Mesenchymal stem cell (in vitro differentiated cells and primary cell): ENCODE measurements around the gene CR1L.

ENCODE experiments used
- DNase-seq: peaks from one replicate; pipeline ENCODE4 v3.0.0-alpha.2; 2013
- H2AFZ ChIP-seq: one replicate; pipeline ENCODE4 v1.6.1; 2013; ENCODE audit warnings: low read depth, mild to moderate bottlenecking, control low read depth, inconsistent platforms, low read length, moderate library complexity
- H2AK5ac ChIP-seq: 2 replicates; pipeline ENCODE4 v1.6.1; 2013; ENCODE audit warnings: low read length, moderate library complexity, mild to moderate bottlenecking, inconsistent platforms; ENCODE audit not compliant: severe bottlenecking
- H2BK120ac ChIP-seq: one replicate; pipeline ENCODE4 v1.6.1; 2013; ENCODE audit warnings: low read depth, mild to moderate bottlenecking, inconsistent platforms, low read length, moderate library complexity
- H2BK12ac ChIP-seq, 2 experiments: one replicate each; pipeline ENCODE4 v1.6.1; 2013; ENCODE audit warnings: inconsistent platforms in 2 of 2, low read length in 2 of 2, mild to moderate bottlenecking in 2 of 2, moderate library complexity in 2 of 2, control low read depth in 1 of 2
- H2BK15ac ChIP-seq: one replicate; pipeline ENCODE4 v1.6.1; 2013; ENCODE audit warnings: mild to moderate bottlenecking, low read depth, inconsistent platforms; ENCODE audit not compliant: poor library complexity, severe bottlenecking
- H2BK5ac ChIP-seq: 2 replicates; pipeline ENCODE4 v1.6.1; 2013; ENCODE audit warnings: low read depth, mild to moderate bottlenecking, low read length, control low read depth, inconsistent platforms; ENCODE audit not compliant: poor library complexity, severe bottlenecking
- H3K14ac ChIP-seq, 2 experiments: one replicate each; pipeline ENCODE4 v1.6.1; 2013; ENCODE audit warnings: inconsistent platforms in 2 of 2, low read length in 2 of 2, control low read depth in 1 of 2, mild to moderate bottlenecking in 1 of 2, moderate library complexity in 1 of 2
- H3K18ac ChIP-seq, 2 experiments: one replicate each; pipeline ENCODE4 v1.6.1; 2013; ENCODE audit warnings: inconsistent platforms in 2 of 2, low read length in 2 of 2, control low read depth in 1 of 2, low read depth in 1 of 2, mild to moderate bottlenecking in 1 of 2
- H3K23ac ChIP-seq, 2 experiments: one replicate each; pipeline ENCODE4 v1.6.1; 2013; ENCODE audit warnings: inconsistent platforms in 2 of 2, low read length in 2 of 2, mild to moderate bottlenecking in 2 of 2, moderate library complexity in 2 of 2, control low read depth in 1 of 2
- H3K27ac ChIP-seq: 2 replicates; pipeline ENCODE4 v1.5.1; 2013; ENCODE audit warnings: mild to moderate bottlenecking, moderate library complexity, low read length, control low read depth, inconsistent platforms; ENCODE audit not compliant: poor library complexity, severe bottlenecking
- H3K27me3 ChIP-seq, 2 experiments: 2 replicates each; pipeline versions ENCODE4 v1.6.1 to v1.7.0; 2013; ENCODE audit warnings: low read length in 2 of 2, mild to moderate bottlenecking in 2 of 2, moderate library complexity in 2 of 2, control low read depth in 1 of 2, inconsistent platforms in 1 of 2; ENCODE audit not compliant: control insufficient read depth in 1 of 2, insufficient read depth in 1 of 2
- H3K36me3 ChIP-seq, 2 experiments: 2 replicates each; pipeline versions ENCODE4 v1.6.1 to v1.7.0; 2013; ENCODE audit warnings: low read length in 2 of 2, control low read depth in 1 of 2, inconsistent platforms in 1 of 2, low read depth in 1 of 2, mild to moderate bottlenecking in 1 of 2; ENCODE audit not compliant: insufficient read depth in 2 of 2, control insufficient read depth in 1 of 2
- H3K4ac ChIP-seq, 2 experiments: one replicate each; pipeline ENCODE4 v1.6.1; 2013; ENCODE audit warnings: inconsistent platforms in 2 of 2, low read length in 2 of 2, mild to moderate bottlenecking in 2 of 2, moderate library complexity in 2 of 2, control low read depth in 1 of 2, low read depth in 1 of 2
- H3K4me1 ChIP-seq: 2 replicates; pipeline ENCODE4 v1.6.1; 2013; ENCODE audit warnings: low read depth, low read length, control low read depth; ENCODE audit not compliant: control insufficient read depth, insufficient read depth
- H3K4me2 ChIP-seq: 2 replicates; pipeline ENCODE4 v1.6.1; 2013; ENCODE audit warnings: low read length, mild to moderate bottlenecking, inconsistent platforms; ENCODE audit not compliant: poor library complexity, severe bottlenecking
- H3K4me3 ChIP-seq, 2 experiments: 2 replicates each; pipeline versions ENCODE4 v1.5.1 to v1.7.0; 2013; ENCODE audit warnings: low read length in 2 of 2, mild to moderate bottlenecking in 2 of 2, control low read depth in 1 of 2, low read depth in 1 of 2; ENCODE audit not compliant: insufficient read depth in 1 of 2
- H3K79me1 ChIP-seq: replicated peaks from 2 replicates; pipeline ENCODE4 v1.6.1; 2013; ENCODE audit warnings: mild to moderate bottlenecking, control low read depth, low read length, inconsistent platforms; ENCODE audit not compliant: poor library complexity, severe bottlenecking
- H3K9ac ChIP-seq: 2 replicates; pipeline ENCODE4 v1.7.0; 2013; ENCODE audit warnings: mild to moderate bottlenecking, low read length, moderate library complexity
- H3K9me3 ChIP-seq: 2 replicates; pipeline ENCODE4 v1.7.0; 2013; ENCODE audit warnings: mild to moderate bottlenecking, low read length; ENCODE audit not compliant: control insufficient read depth
- H4K8ac ChIP-seq: one replicate; pipeline ENCODE4 v1.6.1; 2013; ENCODE audit warnings: inconsistent platforms, mild to moderate bottlenecking, low read length, moderate library complexity
- H4K91ac ChIP-seq: one replicate; pipeline ENCODE4 v1.6.1; 2013; ENCODE audit warnings: mild to moderate bottlenecking, low read length, inconsistent platforms
- WGBS: methylation state at CpG from one replicate; pipeline ENCODE4 v1.1.7; 2013; ENCODE audit warnings: mixed read lengths; 5-methylcytosine and 5-hydroxymethylcytosine counted together

The CR1L gene

DNA sequence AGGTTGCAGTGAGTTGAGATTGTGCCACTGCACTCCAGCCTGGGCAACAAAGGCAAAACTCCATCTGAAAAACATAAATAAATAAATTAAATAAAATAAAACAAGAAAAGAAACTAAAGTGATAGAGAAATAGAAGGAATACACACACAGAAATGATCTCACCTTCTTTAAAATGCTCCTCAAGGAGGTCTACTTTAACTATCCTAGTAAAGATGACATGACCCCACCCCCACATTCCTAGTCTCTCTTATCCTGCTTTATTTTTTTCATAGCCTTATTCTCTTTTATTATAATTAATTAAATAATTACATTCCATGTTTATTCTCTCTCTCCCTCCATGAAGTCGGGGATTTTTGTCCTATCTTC, 18.0 kb upstream of the CR1L start:
- no peak overlapping the region for H3K27ac ChIP-seq
- no peaks in the 10 kb centered on the region for H3K79me1 ChIP-seq
- H4K8ac ChIP-seq = no peak overlapping the region
- no peak for DNase-seq
- no peak overlapping the region for H4K91ac ChIP-seq
- no peak overlapping the region for H3K9ac ChIP-seq
- H3K4ac ChIP-seq = no peak overlapping the region
- H3K23ac ChIP-seq = no peak overlapping the region
- no peak overlapping the region for H2BK5ac ChIP-seq
- no peaks in the 10 kb centered on the region for H3K9me3 ChIP-seq
- H3K18ac ChIP-seq = no peak overlapping the region
- no peak overlapping the region for H3K4me3 ChIP-seq
- H2AK5ac ChIP-seq = no peak overlapping the region
- no peaks in the 10 kb centered on the region for H3K27me3 ChIP-seq
- no peak overlapping the region for H2BK120ac ChIP-seq
- no peaks in the 10 kb centered on the region for H3K36me3 ChIP-seq
- H2BK12ac ChIP-seq = no peak overlapping the region
- H3K4me1 ChIP-seq = no peaks in the 10 kb centered on the region
- H2AFZ ChIP-seq = no peak overlapping the region
- no peak overlapping the region for H3K14ac ChIP-seq
- WGBS = 100% methylated on average over 1 of the region's 1 CpG
- H2BK15ac ChIP-seq = no peak overlapping the region
- H3K4me2 ChIP-seq = no peak overlapping the region

- Histone ChIP-seq H3K4me1 (no peaks in the 10 kb centered on the region), H4K8ac (no peak overlapping the region), H2BK120ac (no peak overlapping the region), H2AK5ac (no peak overlapping the region), H3K4ac (no peak overlapping the region), H3K18ac (no peak overlapping the region), H3K23ac (no peak overlapping the region), H3K27me3 (no peaks in the 10 kb centered on the region), H2BK5ac (no peak overlapping the region), H3K36me3 (no peaks in the 10 kb centered on the region), H2AFZ (no peak overlapping the region), H3K4me3 (no peak overlapping the region), H3K9me3 (no peaks in the 10 kb centered on the region), H2BK12ac (no peak overlapping the region), H3K27ac (no peak overlapping the region), H3K79me1 (no peaks in the 10 kb centered on the region), H3K4me2 (no peak overlapping the region), H2BK15ac (no peak overlapping the region), H4K91ac (no peak overlapping the region), H3K14ac (no peak overlapping the region), H3K9ac (no peak overlapping the region)
- no peak for DNase-seq
- WGBS = 100% methylated on average over 2 of the region's 2 CpGs
Observed at GRCh38 chr1:207627496-207627895, 17.4 kb upstream of the CR1L start.

GRCh38 chr1:207628776-207629175, 16.2 kb upstream of the CR1L start:
- Histone ChIP-seq H4K91ac (no peak overlapping the region), H3K23ac (no peak overlapping the region), H3K4me3 (no peak overlapping the region), H3K14ac (no peak overlapping the region), H3K79me1 (no peaks in the 10 kb centered on the region), H2AK5ac (no peak overlapping the region), H3K9ac (no peak overlapping the region), H3K18ac (no peak overlapping the region), H2BK15ac (no peak overlapping the region), H3K27ac (no peak overlapping the region), H3K4ac (no peak overlapping the region), H2AFZ (no peak overlapping the region), H3K4me2 (no peak overlapping the region), H2BK12ac (no peak overlapping the region), H3K27me3 (no peaks in the 10 kb centered on the region), H2BK120ac (no peak overlapping the region), H2BK5ac (no peak overlapping the region), H4K8ac (no peak overlapping the region), H3K9me3 (no peaks in the 10 kb centered on the region), H3K36me3 (no peaks in the 10 kb centered on the region), H3K4me1 (no peaks in the 10 kb centered on the region)
- no CpG with 5 or more reads among the region's 5 CpGs for WGBS
- DNase-seq = no peak

DNA sequence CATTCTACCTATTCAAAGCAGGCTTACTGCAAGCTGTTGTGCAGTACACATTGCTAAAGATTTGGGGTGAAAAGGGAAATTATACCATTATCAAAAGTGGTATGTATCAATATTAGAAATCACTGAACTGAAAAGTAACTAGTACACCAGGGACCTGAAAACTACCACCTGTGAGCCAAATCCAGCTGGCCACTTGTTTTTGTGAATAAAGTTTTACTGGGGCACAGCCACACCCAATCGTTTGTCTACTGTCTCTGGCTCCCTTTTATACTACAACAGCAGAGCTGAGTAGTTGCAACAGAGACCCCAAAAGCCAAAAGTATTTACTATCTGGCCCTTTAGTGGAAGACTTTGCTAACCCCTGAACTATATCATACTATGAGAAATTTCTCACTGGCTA, 13.8 kb upstream of the CR1L start:
- WGBS = 63% methylated on average over 1 of the region's 1 CpG
- no peaks in the 10 kb centered on the region for H3K79me1 ChIP-seq

More for the DNA sequence above, 13.8 kb upstream of the CR1L start:
- H2AFZ ChIP-seq = no peak overlapping the region
- H3K4me3 ChIP-seq = no peak overlapping the region
- H3K36me3 ChIP-seq = no peaks in the 10 kb centered on the region
- H2BK12ac ChIP-seq = no peak overlapping the region
- no peak overlapping the region for H4K91ac ChIP-seq
- no peak for DNase-seq
- no peak overlapping the region for H2BK15ac ChIP-seq
- no peak overlapping the region for H2BK5ac ChIP-seq
- no peak overlapping the region for H2BK120ac ChIP-seq
- H4K8ac ChIP-seq = no peak overlapping the region
- H3K14ac ChIP-seq = no peak overlapping the region
- H2AK5ac ChIP-seq = no peak overlapping the region
- H3K18ac ChIP-seq = no peak overlapping the region
- no peak overlapping the region for H3K23ac ChIP-seq
- H3K4ac ChIP-seq = no peak overlapping the region
- no peaks in the 10 kb centered on the region for H3K9me3 ChIP-seq
- no peak overlapping the region for H3K9ac ChIP-seq
- no peak overlapping the region for H3K27ac ChIP-seq
- H3K4me2 ChIP-seq = no peak overlapping the region
- no peaks in the 10 kb centered on the region for H3K27me3 ChIP-seq
- H3K4me1 ChIP-seq = no peaks in the 10 kb centered on the region
